Peyer's patch (tissue), 4 donors: ENCODE data around the gene GDAP1L1.
"Not testable (repeated sequence)": the region's sequence is repeated elsewhere in the genome, so short reads cannot be mapped to it uniquely, and the experiment has no call there.

Experiments
- CTCF ChIP-seq, 6 experiments: fragments of 450-650 bp in 4 of 6; fragments of 200-600 bp in 2 of 6; sonication (generic) in 1 of 6; IDR thresholded peaks; one replicate each; pipeline ENCODE4 v1.5.1; 2017 to 2019; ENCODE audit warnings: antibody characterized with exemption in 6 of 6, mild to moderate bottlenecking in 3 of 6, moderate library complexity in 1 of 6
- POLR2A ChIP-seq, 2 donors: fragments of 450-650 bp; IDR thresholded peaks; one replicate each; pipeline ENCODE4 v1.5.1; 2017; ENCODE audit warnings: antibody characterized with exemption in 2 of 2, mild to moderate bottlenecking in 2 of 2, moderate library complexity in 2 of 2

- not testable (repeated sequence) for TF ChIP-seq POLR2A, CTCF (IDR thresholded peaks at IDR 0.05)
Measured at GRCh38 chr20:44236840-44237239, 10.3 kb upstream of the GDAP1L1 start.
